ENCODE data around the gene FAM149B1.
"Not testable (repeated sequence)": the region's sequence is repeated elsewhere in the genome, so short reads cannot be mapped to it uniquely, and the experiment has no call there.

FAM149B1 gene

GRCh38 chr10:73150633-73151413 is 17.1 kb upstream of the FAM149B1 start:
- not testable (repeated sequence) for H3K27ac ChIP-seq (ENCODE audit: low read depth, low read length); H3K9me3 ChIP-seq (ENCODE audit: control insufficient read depth, insufficient read depth, low read length); H3K27me3 ChIP-seq (ENCODE audit: control insufficient read depth, insufficient read depth, low read length); H3K9ac ChIP-seq (ENCODE audit: low read depth, low read length); H3K4me1 ChIP-seq (ENCODE audit: control insufficient read depth, insufficient read depth, low read length); H3K4me3 ChIP-seq (ENCODE audit: low read depth, low read length)
- peaks cover 74% of the 10 kb centered on the region for H3K36me3 ChIP-seq (ENCODE audit: control insufficient read depth, insufficient read depth, low read length)

- H3K27ac ChIP-seq (ENCODE audit: low read depth, low read length) = no peak overlapping the region
- H3K9me3 ChIP-seq (ENCODE audit: control insufficient read depth, insufficient read depth, low read length) = no peaks in the 10 kb centered on the region
- H3K9ac ChIP-seq (ENCODE audit: low read depth, low read length) = no peak overlapping the region
- H3K36me3 ChIP-seq (ENCODE audit: control insufficient read depth, insufficient read depth, low read length) = peaks cover 74% of the 10 kb centered on the region
- H3K4me3 ChIP-seq (ENCODE audit: low read depth, low read length) = no peak overlapping the region
- no peaks in the 10 kb centered on the region for H3K4me1 ChIP-seq (ENCODE audit: control insufficient read depth, insufficient read depth, low read length)
- no peaks in the 10 kb centered on the region for H3K27me3 ChIP-seq (ENCODE audit: control insufficient read depth, insufficient read depth, low read length)
Observed at GRCh38 chr10:73152009-73152408, 15.9 kb upstream of the FAM149B1 start.

- H3K4me1 ChIP-seq (ENCODE audit: control insufficient read depth, insufficient read depth, low read length) = no peaks in the 10 kb centered on the region
- no peaks in the 10 kb centered on the region for H3K27me3 ChIP-seq (ENCODE audit: control insufficient read depth, insufficient read depth, low read length)
- H3K27ac ChIP-seq (ENCODE audit: low read depth, low read length) = no peak overlapping the region
- no peaks in the 10 kb centered on the region for H3K9me3 ChIP-seq (ENCODE audit: control insufficient read depth, insufficient read depth, low read length)
- no peak overlapping the region for H3K9ac ChIP-seq (ENCODE audit: low read depth, low read length)
- no peak overlapping the region for H3K4me3 ChIP-seq (ENCODE audit: low read depth, low read length)
- H3K36me3 ChIP-seq (ENCODE audit: control insufficient read depth, insufficient read depth, low read length) = peaks cover 66% of the 10 kb centered on the region
Observed at GRCh38 chr10:73156054-73156453, 11.9 kb upstream of the FAM149B1 start.

GRCh38 chr10:73159038-73159648 is 8.8 kb upstream of the FAM149B1 start:
- Histone ChIP-seq H3K9me3 (ENCODE audit: control insufficient read depth, insufficient read depth, low read length) (no peaks in the 10 kb centered on the region), H3K27ac (ENCODE audit: low read depth, low read length) (no peak overlapping the region), H3K4me3 (ENCODE audit: low read depth, low read length) (no peak overlapping the region), H3K9ac (ENCODE audit: low read depth, low read length) (no peak overlapping the region), H3K36me3 (ENCODE audit: control insufficient read depth, insufficient read depth, low read length) (peaks cover 69% of the 10 kb centered on the region), H3K27me3 (ENCODE audit: control insufficient read depth, insufficient read depth, low read length) (no peaks in the 10 kb centered on the region), H3K4me1 (ENCODE audit: control insufficient read depth, insufficient read depth, low read length) (no peaks in the 10 kb centered on the region)

- Histone ChIP-seq H3K27me3 (ENCODE audit: control insufficient read depth, insufficient read depth, low read length) (no peaks in the 10 kb centered on the region), H3K36me3 (ENCODE audit: control insufficient read depth, insufficient read depth, low read length) (peaks cover 60% of the 10 kb centered on the region), H3K4me1 (ENCODE audit: control insufficient read depth, insufficient read depth, low read length) (no peaks in the 10 kb centered on the region), H3K9me3 (ENCODE audit: control insufficient read depth, insufficient read depth, low read length) (no peaks in the 10 kb centered on the region), H3K27ac (ENCODE audit: low read depth, low read length) (no peak overlapping the region), H3K4me3 (ENCODE audit: low read depth, low read length) (no peak overlapping the region), H3K9ac (ENCODE audit: low read depth, low read length) (no peak overlapping the region)
Observed at GRCh38 chr10:73161079-73161478, 6.8 kb upstream of the FAM149B1 start.

GRCh38 chr10:73161662-73162061 is 6.3 kb upstream of the FAM149B1 start:
- H3K9ac ChIP-seq (ENCODE audit: low read depth, low read length) = no peak overlapping the region
- no peak overlapping the region for H3K4me3 ChIP-seq (ENCODE audit: low read depth, low read length)
- no peak overlapping the region for H3K27ac ChIP-seq (ENCODE audit: low read depth, low read length)
- no peaks in the 10 kb centered on the region for H3K4me1 ChIP-seq (ENCODE audit: control insufficient read depth, insufficient read depth, low read length)
- H3K27me3 ChIP-seq (ENCODE audit: control insufficient read depth, insufficient read depth, low read length) = no peaks in the 10 kb centered on the region
- no peaks in the 10 kb centered on the region for H3K9me3 ChIP-seq (ENCODE audit: control insufficient read depth, insufficient read depth, low read length)
- peaks cover 54% of the 10 kb centered on the region for H3K36me3 ChIP-seq (ENCODE audit: control insufficient read depth, insufficient read depth, low read length)

GRCh38 chr10:73163096-73163495 is 4.8 kb upstream of the FAM149B1 start:
- peaks cover 45% of the 10 kb centered on the region for H3K36me3 ChIP-seq (ENCODE audit: control insufficient read depth, insufficient read depth, low read length)
- H3K27ac ChIP-seq (ENCODE audit: low read depth, low read length) = no peak overlapping the region
- no peak overlapping the region for H3K9ac ChIP-seq (ENCODE audit: low read depth, low read length)
- no peaks in the 10 kb centered on the region for H3K4me1 ChIP-seq (ENCODE audit: control insufficient read depth, insufficient read depth, low read length)
- no peaks in the 10 kb centered on the region for H3K9me3 ChIP-seq (ENCODE audit: control insufficient read depth, insufficient read depth, low read length)
- no peaks in the 10 kb centered on the region for H3K27me3 ChIP-seq (ENCODE audit: control insufficient read depth, insufficient read depth, low read length)
- H3K4me3 ChIP-seq (ENCODE audit: low read depth, low read length) = no peak overlapping the region

GRCh38 chr10:73166972-73167371 is 947 bp upstream of the FAM149B1 start:
- no peaks in the 10 kb centered on the region for H3K4me1 ChIP-seq (ENCODE audit: control insufficient read depth, insufficient read depth, low read length)
- H3K36me3 ChIP-seq (ENCODE audit: control insufficient read depth, insufficient read depth, low read length) = peaks cover 24% of the 10 kb centered on the region
- H3K27ac ChIP-seq (ENCODE audit: low read depth, low read length) = no peak overlapping the region
- H3K9me3 ChIP-seq (ENCODE audit: control insufficient read depth, insufficient read depth, low read length) = no peaks in the 10 kb centered on the region
- H3K9ac ChIP-seq (ENCODE audit: low read depth, low read length) = 0 out of 2 replicates have a peak overlapping the region, but pooled peaks have one; percentile 91
- no peaks in the 10 kb centered on the region for H3K27me3 ChIP-seq (ENCODE audit: control insufficient read depth, insufficient read depth, low read length)
- H3K4me3 ChIP-seq (ENCODE audit: low read depth, low read length) = peak overlapping the region; percentile 99

- Histone ChIP-seq H3K27me3 (ENCODE audit: control insufficient read depth, insufficient read depth, low read length) (no peaks in the 10 kb centered on the region), H3K36me3 (ENCODE audit: control insufficient read depth, insufficient read depth, low read length) (peaks cover 19% of the 10 kb centered on the region), H3K27ac (ENCODE audit: low read depth, low read length) (peak overlapping the region; percentile 95), H3K4me1 (ENCODE audit: control insufficient read depth, insufficient read depth, low read length) (no peaks in the 10 kb centered on the region), H3K9me3 (ENCODE audit: control insufficient read depth, insufficient read depth, low read length) (no peaks in the 10 kb centered on the region), H3K9ac (ENCODE audit: low read depth, low read length) (peak overlapping the region; percentile 91), H3K4me3 (ENCODE audit: low read depth, low read length) (peak overlapping the region; percentile 99)
Observed at GRCh38 chr10:73167458-73167782, 499 bp upstream of the FAM149B1 start.

GRCh38 chr10:73168465-73168803 is 515 bp downstream of the FAM149B1 start:
- H3K27ac ChIP-seq (ENCODE audit: low read depth, low read length) = peak overlapping the region; percentile 95
- no peaks in the 10 kb centered on the region for H3K9me3 ChIP-seq (ENCODE audit: control insufficient read depth, insufficient read depth, low read length)
- no peaks in the 10 kb centered on the region for H3K27me3 ChIP-seq (ENCODE audit: control insufficient read depth, insufficient read depth, low read length)
- H3K4me1 ChIP-seq (ENCODE audit: control insufficient read depth, insufficient read depth, low read length) = no peaks in the 10 kb centered on the region
- H3K9ac ChIP-seq (ENCODE audit: low read depth, low read length) = peak overlapping the region; percentile 65
- H3K4me3 ChIP-seq (ENCODE audit: low read depth, low read length) = peak overlapping the region; percentile 99
- H3K36me3 ChIP-seq (ENCODE audit: control insufficient read depth, insufficient read depth, low read length) = peaks cover 9% of the 10 kb centered on the region

GRCh38 chr10:73169320-73169719 is 1.4 kb downstream of the FAM149B1 start:
- H3K9ac ChIP-seq (ENCODE audit: low read depth, low read length) = no peak overlapping the region
- H3K4me3 ChIP-seq (ENCODE audit: low read depth, low read length) = no peak overlapping the region
- no peaks in the 10 kb centered on the region for H3K27me3 ChIP-seq (ENCODE audit: control insufficient read depth, insufficient read depth, low read length)
- H3K4me1 ChIP-seq (ENCODE audit: control insufficient read depth, insufficient read depth, low read length) = no peaks in the 10 kb centered on the region
- no peak overlapping the region for H3K27ac ChIP-seq (ENCODE audit: low read depth, low read length)
- H3K36me3 ChIP-seq (ENCODE audit: control insufficient read depth, insufficient read depth, low read length) = peaks cover 4% of the 10 kb centered on the region; the same call in 1 of the 2 replicates
- H3K9me3 ChIP-seq (ENCODE audit: control insufficient read depth, insufficient read depth, low read length) = no peaks in the 10 kb centered on the region
